Epithelial cell of proximal tubule (primary cell): ENCODE measurements around the gene RTN4RL1. TPM values are rescaled to one million over a fixed set of nuclear protein-coding genes. Genes with fewer than 3 reads are reported as not detected.

ENCODE experiments used
- DNase-seq: peaks from one replicate; pipeline ENCODE4 v3.0.0-alpha.2; 2011; ENCODE audit warnings: low read depth
- H3K4me3 ChIP-seq: 2 replicates; pipeline ENCODE4 v1.5.1; 2011; ENCODE audit warnings: low read depth, mild to moderate bottlenecking, low read length
- total RNA-seq: library from RNA; depleted of rRNA; stranded (reverse); fragments of >200 nt; gene quantifications from 2 replicates; pipeline ENCODE4 v1.2.3, GENCODE V29; 2015
- TF ChIP-seq, protein P1 (sequence below): conservative IDR thresholded peaks from 2 replicates; pipeline ENCODE4 v1.5.1; 2012; ENCODE audit warnings: low read depth, mild to moderate bottlenecking, low read length

The RTN4RL1 gene
- total RNA-seq, 1 donor from 2014 or later: not detected

DNA sequence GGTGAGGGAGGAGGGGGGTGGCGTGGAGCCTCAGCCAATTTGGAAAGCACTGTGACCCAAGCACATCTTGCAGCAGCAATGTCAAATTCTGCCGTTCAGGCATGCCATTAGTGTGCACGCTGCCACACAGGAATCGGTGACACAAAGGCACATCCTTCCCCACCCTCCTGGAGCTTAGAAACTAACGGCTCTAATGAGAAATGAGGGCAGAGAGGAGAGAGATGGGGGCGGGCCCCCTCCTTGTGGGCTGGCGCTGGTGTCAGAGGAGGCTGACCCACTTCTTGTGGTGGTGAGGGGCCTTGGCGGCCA is 94.8 kb downstream of the RTN4RL1 start:
- no peak for DNase-seq
- TF ChIP-seq, protein P1, sequence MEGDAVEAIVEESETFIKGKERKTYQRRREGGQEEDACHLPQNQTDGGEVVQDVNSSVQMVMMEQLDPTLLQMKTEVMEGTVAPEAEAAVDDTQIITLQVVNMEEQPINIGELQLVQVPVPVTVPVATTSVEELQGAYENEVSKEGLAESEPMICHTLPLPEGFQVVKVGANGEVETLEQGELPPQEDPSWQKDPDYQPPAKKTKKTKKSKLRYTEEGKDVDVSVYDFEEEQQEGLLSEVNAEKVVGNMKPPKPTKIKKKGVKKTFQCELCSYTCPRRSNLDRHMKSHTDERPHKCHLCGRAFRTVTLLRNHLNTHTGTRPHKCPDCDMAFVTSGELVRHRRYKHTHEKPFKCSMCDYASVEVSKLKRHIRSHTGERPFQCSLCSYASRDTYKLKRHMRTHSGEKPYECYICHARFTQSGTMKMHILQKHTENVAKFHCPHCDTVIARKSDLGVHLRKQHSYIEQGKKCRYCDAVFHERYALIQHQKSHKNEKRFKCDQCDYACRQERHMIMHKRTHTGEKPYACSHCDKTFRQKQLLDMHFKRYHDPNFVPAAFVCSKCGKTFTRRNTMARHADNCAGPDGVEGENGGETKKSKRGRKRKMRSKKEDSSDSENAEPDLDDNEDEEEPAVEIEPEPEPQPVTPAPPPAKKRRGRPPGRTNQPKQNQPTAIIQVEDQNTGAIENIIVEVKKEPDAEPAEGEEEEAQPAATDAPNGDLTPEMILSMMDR: no peak
- H3K4me3 ChIP-seq: no peak overlapping the region

DNA sequence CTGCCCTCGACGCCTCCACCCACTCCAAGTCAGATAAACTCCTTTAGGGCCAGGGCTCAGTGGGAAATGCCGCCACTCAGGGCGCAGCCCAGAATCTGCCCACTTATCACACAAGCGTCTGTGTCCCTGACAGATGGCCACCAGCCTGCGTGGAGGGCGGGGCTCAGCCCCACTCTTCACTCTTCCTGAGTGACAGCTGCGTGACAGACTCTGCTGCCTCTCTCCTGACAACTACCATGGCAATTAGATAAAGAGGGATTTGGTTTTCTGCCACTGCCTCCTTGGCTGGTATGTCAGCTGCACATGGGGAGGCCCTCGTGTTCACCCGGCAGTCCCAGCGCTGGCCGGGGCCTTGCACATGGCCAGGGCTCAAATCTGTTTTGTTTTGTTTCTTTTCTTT is 96.2 kb downstream of the RTN4RL1 start:
- no peak for DNase-seq
- no peak overlapping the region for H3K4me3 ChIP-seq
- TF ChIP-seq, protein P1: no peak

DNA sequence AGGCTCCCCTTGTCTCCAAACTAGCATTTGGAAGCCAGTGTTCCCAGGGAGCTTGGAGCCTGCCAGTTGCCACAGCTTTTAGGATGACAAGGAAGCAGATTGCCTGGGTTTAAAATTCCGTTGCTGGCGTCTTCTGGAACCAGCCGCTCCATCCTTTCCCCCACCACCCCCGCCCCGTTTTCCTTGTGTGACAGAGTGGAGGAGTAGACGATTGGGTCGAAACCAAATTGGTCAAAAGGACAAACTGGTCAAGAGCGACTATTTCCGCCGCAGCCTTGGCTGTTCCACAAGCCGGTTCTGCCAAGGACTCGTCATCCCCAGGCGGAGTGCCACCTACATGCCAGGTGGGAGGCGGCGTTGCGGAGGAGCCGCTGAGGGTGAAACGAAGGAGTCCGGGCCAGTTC is 104.2 kb downstream of the RTN4RL1 start:
- DNase-seq: no peak
- no peak overlapping the region for H3K4me3 ChIP-seq
- TF ChIP-seq, protein P1: no peak

DNA sequence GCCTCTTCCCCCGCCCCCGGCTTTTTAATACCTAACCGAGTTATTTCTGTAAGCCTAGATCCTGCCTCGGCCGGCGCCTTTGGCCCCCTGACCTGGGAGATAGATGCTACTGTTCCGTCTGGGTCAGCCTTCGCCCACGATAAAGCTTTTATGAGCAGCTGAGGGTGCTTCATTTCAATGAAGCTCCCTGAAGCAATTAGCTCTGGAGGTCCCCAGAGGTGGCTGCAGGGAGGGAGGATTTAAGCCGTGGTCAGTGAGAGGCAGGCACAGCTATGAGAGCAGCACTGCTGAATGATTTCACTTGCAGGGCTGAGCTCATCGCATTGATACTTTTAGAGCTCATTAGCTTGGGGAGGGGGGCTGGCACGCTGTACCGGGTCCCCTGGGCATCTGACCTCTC is 105.9 kb downstream of the RTN4RL1 start:
- DNase-seq: no peak
- TF ChIP-seq, protein P1: no peak
- H3K4me3 ChIP-seq: no peak overlapping the region

DNA sequence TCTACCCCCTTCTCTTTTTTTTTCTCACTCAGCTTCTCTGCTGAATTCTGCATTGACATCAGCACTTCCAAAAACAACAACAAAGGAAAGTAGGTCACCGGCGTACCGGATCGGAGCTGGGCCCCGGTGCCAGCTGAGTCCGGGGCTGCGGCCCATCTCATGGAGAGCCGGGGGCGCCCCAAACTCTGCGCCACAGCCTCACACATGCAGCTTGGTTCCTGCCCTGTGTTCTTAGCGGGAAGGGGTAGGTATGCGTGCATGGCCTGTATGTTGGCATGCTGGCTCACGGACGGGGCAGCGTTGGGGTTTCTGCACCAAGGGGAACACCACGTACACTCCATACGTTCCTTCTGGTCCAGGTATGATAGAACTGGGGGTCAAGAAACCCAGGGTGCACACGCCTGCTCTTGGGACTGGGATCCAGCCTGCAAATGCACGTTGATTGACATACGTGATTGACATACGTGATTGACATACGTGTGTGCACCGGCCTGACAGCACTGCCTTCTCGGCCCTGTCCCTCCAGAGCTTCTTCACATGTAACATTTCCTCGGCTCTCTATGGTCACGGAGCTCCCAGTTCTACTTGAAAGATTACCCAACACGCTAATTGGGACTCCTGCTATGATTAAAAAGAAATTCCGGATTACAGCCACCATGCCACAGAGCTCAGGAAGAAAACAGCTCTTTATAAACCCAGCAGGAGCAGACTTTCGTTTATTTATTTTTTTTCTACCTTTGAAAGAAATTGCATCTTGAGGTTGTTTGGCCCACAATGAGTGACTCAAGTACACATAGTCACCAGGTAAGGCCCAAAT is 106.6 kb downstream of the RTN4RL1 start:
- DNase-seq: no peak
- TF ChIP-seq, protein P1: no peak
- no peak overlapping the region for H3K4me3 ChIP-seq

DNA sequence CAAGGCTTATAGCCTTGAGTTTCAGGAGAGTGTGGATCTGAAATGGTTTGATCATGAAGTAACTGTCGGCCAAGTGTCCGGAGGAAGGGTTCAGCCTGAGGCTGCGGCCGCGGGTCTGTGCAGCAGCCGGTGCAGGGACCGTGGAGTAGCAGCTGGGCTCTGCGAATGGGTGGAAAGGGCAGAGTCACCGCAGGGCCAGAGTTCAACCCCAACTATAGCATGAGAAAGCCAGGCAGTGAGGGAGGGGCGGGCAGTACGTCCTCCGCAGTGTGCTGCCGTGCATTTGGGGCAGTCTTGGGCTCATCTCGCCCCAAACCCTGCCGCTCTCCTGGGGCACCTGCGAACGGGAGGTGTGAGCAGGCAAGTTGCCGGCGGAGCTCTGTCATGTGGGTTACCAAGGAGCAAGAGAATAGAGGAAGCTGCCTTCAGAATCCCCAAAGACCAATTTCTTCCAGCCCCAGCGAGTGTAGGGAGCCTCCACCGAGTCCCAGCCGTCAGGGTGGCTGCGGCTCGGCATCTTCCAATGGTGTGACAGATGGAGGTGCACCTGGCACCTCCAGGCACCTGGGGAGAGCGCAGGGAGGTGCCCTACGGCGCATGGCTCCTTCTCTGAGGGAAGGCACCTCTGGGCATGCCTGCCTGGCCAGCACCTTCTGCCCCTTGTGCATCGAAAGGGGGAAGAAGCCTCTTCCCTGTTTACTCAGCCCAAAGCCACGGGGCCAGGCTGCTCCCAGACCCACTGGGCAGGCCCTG is 108.0 kb downstream of the RTN4RL1 start:
- TF ChIP-seq, protein P1: no peak
- DNase-seq: no peak
- no peak overlapping the region for H3K4me3 ChIP-seq
